ENCODE results near the gene MRPL43.

MRPL43 gene

DNA sequence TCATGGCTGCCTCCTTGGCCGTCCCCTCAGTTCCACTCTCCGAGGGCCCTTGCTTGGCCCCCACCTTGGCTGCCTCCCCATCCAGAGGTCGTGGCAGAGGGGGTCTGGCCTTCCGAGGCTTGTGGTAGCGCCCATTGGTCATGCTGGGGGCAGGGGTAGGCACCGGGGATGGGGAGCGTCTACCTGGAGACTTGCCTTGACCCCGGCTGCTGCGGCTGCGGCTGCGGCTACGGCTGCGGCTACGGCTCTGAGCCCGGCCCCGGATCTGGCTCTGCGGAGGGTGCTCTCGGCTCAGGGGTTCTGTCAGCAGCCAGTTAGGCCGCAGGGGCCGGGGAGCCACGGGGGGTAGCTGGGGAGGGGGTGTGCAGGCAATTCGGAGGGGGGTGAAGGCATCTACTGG lies 23.0 kb upstream of the MRPL43 start:
- Histone ChIP-seq H3K9me3 (ENCODE audit: control insufficient read depth in 2 of 2, low read length in 2 of 2) (no peaks in the 10 kb centered on the region), H3K27me3 (ENCODE audit: control insufficient read depth in 2 of 2, insufficient read depth in 2 of 2, low read length in 2 of 2) (no peaks in the 10 kb centered on the region), H3K4me3 (ENCODE audit: low read length in 2 of 2) (no peak overlapping the region), H3K27ac (ENCODE audit: low read depth in 2 of 2, low read length in 2 of 2) (no peak overlapping the region), H3K9ac (ENCODE audit: low read depth in 1 of 2, low read length in 2 of 2) (no peak overlapping the region), H3K36me3 (ENCODE audit: control insufficient read depth in 2 of 2, insufficient read depth in 2 of 2, low read length in 2 of 2) (peaks cover 7 to 11% of the 10 kb centered on the region in 2 donors), H3K4me1 (ENCODE audit: control insufficient read depth in 2 of 2, insufficient read depth in 2 of 2, low read length in 2 of 2) (peaks cover 4% of the 10 kb centered on the region in 2 donors)

DNA sequence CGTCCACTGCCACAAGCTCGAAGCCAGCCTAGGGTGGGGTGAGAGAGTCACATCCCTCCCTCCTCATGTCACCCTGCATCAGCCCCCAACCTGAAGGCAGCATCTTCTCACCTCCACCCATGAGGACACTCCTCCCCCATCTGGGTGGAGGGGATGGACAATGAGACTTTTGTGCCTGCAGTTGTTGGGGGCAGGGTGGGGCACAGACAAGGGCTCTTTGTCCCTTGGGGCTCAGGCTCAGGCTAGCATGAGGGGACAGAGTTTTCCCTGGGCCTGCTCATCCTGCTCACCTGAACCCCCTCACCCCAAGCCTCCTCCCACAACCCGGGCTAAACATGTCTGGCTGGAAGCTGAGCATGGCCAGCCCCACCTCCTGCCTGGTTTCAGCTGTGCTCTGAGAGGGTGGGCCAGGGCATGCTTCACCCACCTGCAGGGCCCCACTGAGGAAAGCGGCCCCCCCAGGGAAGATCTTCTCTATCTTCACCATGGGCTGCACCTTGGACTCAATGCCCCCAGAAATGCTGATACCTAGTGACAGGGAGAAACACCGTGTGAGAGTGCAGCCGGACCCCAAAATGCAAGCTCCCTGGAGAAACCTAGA lies 21.6 kb upstream of the MRPL43 start:
- Histone ChIP-seq H3K27me3 (ENCODE audit: control insufficient read depth in 2 of 2, insufficient read depth in 2 of 2, low read length in 2 of 2) (no peaks in the 10 kb centered on the region), H3K27ac (ENCODE audit: low read depth in 2 of 2, low read length in 2 of 2) (no peak overlapping the region), H3K9ac (ENCODE audit: low read depth in 1 of 2, low read length in 2 of 2) (no peak overlapping the region), H3K36me3 (ENCODE audit: control insufficient read depth in 2 of 2, insufficient read depth in 2 of 2, low read length in 2 of 2) (peaks cover 8 to 20% of the 10 kb centered on the region in 2 donors), H3K4me1 (ENCODE audit: control insufficient read depth in 2 of 2, insufficient read depth in 2 of 2, low read length in 2 of 2) (peaks cover 4% of the 10 kb centered on the region in 2 donors), H3K9me3 (ENCODE audit: control insufficient read depth in 2 of 2, low read length in 2 of 2) (no peaks in the 10 kb centered on the region), H3K4me3 (ENCODE audit: low read length in 2 of 2) (no peak overlapping the region)

DNA sequence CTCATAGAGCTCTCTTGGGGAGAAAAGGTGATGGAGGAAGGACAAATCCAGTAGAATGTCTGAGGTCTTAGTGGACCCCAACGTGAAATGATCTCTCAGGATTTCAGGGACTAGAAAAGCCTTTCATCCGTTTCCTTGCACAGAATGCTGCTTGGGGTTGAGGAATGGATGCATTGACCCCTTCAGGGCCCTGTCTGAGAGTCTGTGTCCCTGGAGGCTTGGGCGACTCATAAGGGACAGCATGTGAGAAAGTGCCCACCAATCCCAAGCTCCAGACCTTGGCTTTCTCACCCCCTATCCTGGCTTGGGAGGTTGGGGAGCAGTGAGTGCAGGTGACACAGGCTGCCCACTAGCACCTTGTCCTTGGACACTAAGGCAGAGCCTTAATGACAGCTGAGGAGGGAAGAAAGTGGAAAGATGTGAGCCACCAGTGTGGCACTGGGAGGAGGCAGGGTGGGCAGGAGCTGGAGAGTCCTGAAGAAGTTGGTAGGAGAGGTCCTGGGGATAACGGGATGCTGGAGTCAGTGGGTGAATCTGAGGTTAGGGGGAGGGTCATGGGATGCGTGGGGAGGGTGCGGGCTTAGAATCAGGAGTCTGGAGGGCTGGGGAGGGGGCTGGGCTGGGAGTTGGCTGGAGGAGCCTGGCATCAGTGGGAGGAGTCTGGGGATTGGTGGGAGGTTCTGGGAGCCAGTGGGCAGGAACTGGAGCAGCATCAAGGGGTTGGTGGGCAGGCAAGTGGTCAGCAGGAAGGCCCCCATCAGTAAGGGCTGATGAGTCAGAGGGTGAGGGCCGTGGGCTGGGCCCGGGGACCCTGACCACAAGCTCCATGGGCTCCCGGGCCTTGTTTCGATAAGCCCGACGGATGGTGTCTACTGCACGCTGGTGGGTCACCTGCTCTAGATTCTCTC lies 20.9 kb upstream of the MRPL43 start:
- H3K4me3 ChIP-seq (ENCODE audit: low read length in 2 of 2) = no peak overlapping the region
- H3K9ac ChIP-seq (ENCODE audit: low read depth in 1 of 2, low read length in 2 of 2) = no peak overlapping the region
- H3K36me3 ChIP-seq (ENCODE audit: control insufficient read depth in 2 of 2, insufficient read depth in 2 of 2, low read length in 2 of 2) = peaks cover 12 to 25% of the 10 kb centered on the region in 2 donors
- peak overlapping the region in 1 of 2 donors; percentile 17 for H3K27ac ChIP-seq (ENCODE audit: low read depth in 2 of 2, low read length in 2 of 2)
- no peaks in the 10 kb centered on the region for H3K27me3 ChIP-seq (ENCODE audit: control insufficient read depth in 2 of 2, insufficient read depth in 2 of 2, low read length in 2 of 2)
- peaks cover 3 to 4% of the 10 kb centered on the region in 2 donors for H3K4me1 ChIP-seq (ENCODE audit: control insufficient read depth in 2 of 2, insufficient read depth in 2 of 2, low read length in 2 of 2)
- H3K9me3 ChIP-seq (ENCODE audit: control insufficient read depth in 2 of 2, low read length in 2 of 2) = no peaks in the 10 kb centered on the region

DNA sequence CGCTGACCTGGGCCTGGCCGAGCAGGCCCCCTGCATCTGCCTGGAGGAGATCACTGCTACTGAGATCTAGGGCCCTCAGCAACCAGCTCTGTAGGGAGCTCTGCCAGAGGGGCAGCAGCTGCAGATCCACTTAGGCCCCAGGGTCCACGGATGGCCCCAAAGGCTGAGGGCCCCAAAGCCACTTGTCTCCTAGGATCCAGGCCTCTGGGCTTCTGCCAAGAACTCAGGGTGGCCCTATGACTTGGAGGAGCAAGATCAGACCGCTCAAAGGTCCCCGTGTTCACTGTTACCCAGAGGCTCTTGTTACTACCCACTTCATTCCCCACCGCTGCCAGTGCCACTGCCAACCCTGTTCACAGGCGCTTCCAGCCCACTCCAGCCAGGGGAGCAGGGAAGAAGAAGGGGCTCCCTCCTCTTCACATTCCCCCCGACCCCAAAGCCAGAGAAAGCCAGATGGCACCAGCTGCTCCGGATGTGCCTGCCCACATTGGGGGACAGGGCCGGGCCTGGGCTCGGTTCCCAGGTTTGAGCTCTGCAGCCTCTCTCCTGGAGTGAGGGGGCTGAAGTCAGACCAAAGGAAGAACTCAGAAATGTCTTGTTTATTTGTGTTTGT lies 19.9 kb upstream of the MRPL43 start:
- Histone ChIP-seq H3K4me1 (ENCODE audit: control insufficient read depth in 2 of 2, insufficient read depth in 2 of 2, low read length in 2 of 2) (peaks cover 0 to 6% of the 10 kb centered on the region in 2 donors), H3K4me3 (ENCODE audit: low read length in 2 of 2) (no peak overlapping the region), H3K36me3 (ENCODE audit: control insufficient read depth in 2 of 2, insufficient read depth in 2 of 2, low read length in 2 of 2) (peaks cover 16 to 31% of the 10 kb centered on the region in 2 donors), H3K27me3 (ENCODE audit: control insufficient read depth in 2 of 2, insufficient read depth in 2 of 2, low read length in 2 of 2) (no peaks in the 10 kb centered on the region), H3K9ac (ENCODE audit: low read depth in 1 of 2, low read length in 2 of 2) (no peak overlapping the region), H3K9me3 (ENCODE audit: control insufficient read depth in 2 of 2, low read length in 2 of 2) (no peaks in the 10 kb centered on the region), H3K27ac (ENCODE audit: low read depth in 2 of 2, low read length in 2 of 2) (peak overlapping the region; percentile 1 to 32)

DNA sequence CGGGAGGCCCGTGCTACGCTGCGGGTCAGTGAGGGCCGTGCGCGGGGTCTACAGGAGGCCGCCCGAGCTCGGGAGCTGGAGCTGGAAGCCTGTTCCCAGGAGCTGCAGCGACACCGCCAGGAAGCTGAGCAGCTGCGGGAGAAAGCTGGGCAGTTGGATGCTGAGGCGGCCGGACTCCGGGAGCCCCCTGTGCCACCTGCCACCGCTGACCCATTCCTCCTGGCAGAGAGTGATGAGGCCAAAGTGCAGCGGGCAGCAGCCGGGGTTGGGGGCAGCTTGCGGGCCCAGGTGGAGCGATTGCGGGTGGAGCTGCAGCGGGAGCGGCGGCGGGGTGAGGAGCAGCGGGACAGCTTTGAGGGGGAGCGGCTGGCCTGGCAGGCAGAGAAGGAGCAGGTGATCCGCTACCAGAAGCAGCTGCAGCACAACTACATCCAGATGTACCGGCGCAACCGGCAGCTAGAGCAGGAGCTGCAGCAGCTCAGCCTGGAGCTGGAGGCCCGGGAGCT lies 19.3 kb upstream of the MRPL43 start:
- peaks cover 16 to 31% of the 10 kb centered on the region in 2 donors for H3K36me3 ChIP-seq (ENCODE audit: control insufficient read depth in 2 of 2, insufficient read depth in 2 of 2, low read length in 2 of 2)
- H3K4me3 ChIP-seq (ENCODE audit: low read length in 2 of 2) = no peak overlapping the region
- peak overlapping the region in 1 of 2 donors; percentile 1 for H3K27ac ChIP-seq (ENCODE audit: low read depth in 2 of 2, low read length in 2 of 2)
- H3K9me3 ChIP-seq (ENCODE audit: control insufficient read depth in 2 of 2, low read length in 2 of 2) = no peaks in the 10 kb centered on the region
- H3K27me3 ChIP-seq (ENCODE audit: control insufficient read depth in 2 of 2, insufficient read depth in 2 of 2, low read length in 2 of 2) = no peaks in the 10 kb centered on the region
- peaks cover under 1 to 11% of the 10 kb centered on the region in 2 donors for H3K4me1 ChIP-seq (ENCODE audit: control insufficient read depth in 2 of 2, insufficient read depth in 2 of 2, low read length in 2 of 2)
- H3K9ac ChIP-seq (ENCODE audit: low read depth in 1 of 2, low read length in 2 of 2) = no peak overlapping the region

DNA sequence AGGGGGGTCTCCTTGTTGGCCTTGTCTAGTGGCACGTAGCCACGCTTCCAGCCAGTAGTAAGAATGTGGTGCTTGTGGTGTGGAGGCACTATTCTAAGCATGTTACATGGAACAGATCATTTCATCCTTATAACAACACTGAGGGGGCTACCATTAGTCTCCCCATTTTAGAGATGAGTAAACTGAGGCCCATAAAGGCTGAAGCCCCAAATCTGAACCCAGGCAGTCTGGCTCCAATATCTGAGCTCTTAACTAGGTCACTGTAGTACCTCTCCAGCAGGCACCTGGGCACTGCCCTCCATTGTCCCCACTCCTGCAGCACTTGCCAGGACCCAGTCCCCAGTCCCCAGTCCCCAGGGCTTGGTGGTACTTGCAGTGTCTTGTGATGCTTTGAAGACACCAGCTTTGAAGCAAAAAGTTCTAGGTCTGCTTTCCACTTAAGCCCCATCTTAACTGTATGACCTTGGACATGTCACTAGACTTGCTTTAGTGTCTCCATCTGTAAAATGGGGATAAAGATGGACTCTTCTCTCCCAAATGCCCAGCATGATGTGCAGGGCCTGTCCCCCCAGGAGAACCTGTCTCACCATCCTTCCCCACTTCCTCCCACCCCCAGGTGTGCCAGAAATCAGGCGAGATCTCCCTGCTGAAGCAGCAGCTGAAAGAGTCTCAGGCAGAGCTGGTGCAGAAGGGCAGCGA lies 18.7 kb upstream of the MRPL43 start:
- Histone ChIP-seq H3K4me3 (ENCODE audit: low read length in 2 of 2) (no peak overlapping the region), H3K9me3 (ENCODE audit: control insufficient read depth in 2 of 2, low read length in 2 of 2) (no peaks in the 10 kb centered on the region), H3K9ac (ENCODE audit: low read depth in 1 of 2, low read length in 2 of 2) (no peak overlapping the region), H3K27me3 (ENCODE audit: control insufficient read depth in 2 of 2, insufficient read depth in 2 of 2, low read length in 2 of 2) (no peaks in the 10 kb centered on the region), H3K4me1 (ENCODE audit: control insufficient read depth in 2 of 2, insufficient read depth in 2 of 2, low read length in 2 of 2) (peaks cover 7 to 17% of the 10 kb centered on the region in 2 donors), H3K36me3 (ENCODE audit: control insufficient read depth in 2 of 2, insufficient read depth in 2 of 2, low read length in 2 of 2) (peaks cover 16 to 31% of the 10 kb centered on the region in 2 donors), H3K27ac (ENCODE audit: low read depth in 2 of 2, low read length in 2 of 2) (no peak overlapping the region)

DNA sequence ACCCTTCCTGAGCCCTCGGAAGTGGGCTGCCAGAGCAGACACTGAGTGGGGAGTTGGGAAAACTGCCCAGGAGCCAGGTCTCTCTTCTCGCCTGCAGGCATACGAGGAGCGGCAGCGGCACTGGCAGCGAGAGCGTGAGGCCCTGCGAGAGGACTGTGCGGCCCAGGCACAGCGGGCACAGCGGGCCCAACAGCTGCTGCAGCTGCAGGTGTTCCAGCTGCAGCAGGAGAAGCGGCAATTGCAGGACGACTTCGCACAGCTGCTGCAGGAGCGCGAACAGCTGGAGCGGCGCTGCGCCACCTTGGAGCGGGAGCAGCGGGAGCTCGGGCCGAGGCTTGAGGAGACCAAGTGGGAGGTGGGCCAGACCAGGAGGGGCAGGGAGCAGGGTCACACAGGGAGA lies 18.1 kb upstream of the MRPL43 start:
- no peak overlapping the region for H3K27ac ChIP-seq (ENCODE audit: low read depth in 2 of 2, low read length in 2 of 2)
- H3K9ac ChIP-seq (ENCODE audit: low read depth in 1 of 2, low read length in 2 of 2) = no peak overlapping the region
- peaks cover 16 to 31% of the 10 kb centered on the region in 2 donors for H3K36me3 ChIP-seq (ENCODE audit: control insufficient read depth in 2 of 2, insufficient read depth in 2 of 2, low read length in 2 of 2)

DNA sequence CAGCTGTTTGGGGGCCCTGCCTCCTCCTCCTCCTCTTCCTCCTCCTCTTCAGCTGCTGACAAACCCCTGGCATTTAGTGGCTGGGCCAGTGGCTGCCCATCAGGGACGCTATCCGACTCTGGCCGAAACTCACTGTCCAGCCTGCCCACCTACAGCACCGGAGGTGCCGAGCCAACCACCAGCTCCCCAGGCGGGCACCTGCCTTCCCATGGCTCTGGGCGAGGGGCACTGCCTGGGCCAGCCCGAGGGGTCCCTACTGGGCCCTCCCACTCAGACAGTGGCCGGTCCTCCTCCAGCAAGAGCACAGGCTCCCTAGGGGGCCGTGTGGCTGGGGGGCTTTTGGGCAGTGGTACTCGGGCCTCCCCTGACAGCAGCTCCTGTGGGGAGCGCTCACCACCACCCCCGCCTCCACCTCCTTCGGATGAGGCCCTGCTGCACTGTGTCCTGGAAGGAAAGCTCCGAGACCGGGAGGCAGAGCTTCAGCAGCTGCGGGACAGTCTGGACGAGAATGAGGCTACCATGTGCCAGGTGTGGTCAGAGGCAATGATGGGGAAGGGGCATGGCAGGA lies 16.4 kb upstream of the MRPL43 start:
- H3K9ac ChIP-seq (ENCODE audit: low read depth in 1 of 2, low read length in 2 of 2) = no peak overlapping the region
- H3K9me3 ChIP-seq (ENCODE audit: control insufficient read depth in 2 of 2, low read length in 2 of 2) = no peaks in the 10 kb centered on the region
- H3K36me3 ChIP-seq (ENCODE audit: control insufficient read depth in 2 of 2, insufficient read depth in 2 of 2, low read length in 2 of 2) = peaks cover 16 to 31% of the 10 kb centered on the region in 2 donors
- no peak overlapping the region for H3K27ac ChIP-seq (ENCODE audit: low read depth in 2 of 2, low read length in 2 of 2)
- no peak overlapping the region for H3K4me3 ChIP-seq (ENCODE audit: low read length in 2 of 2)
- no peaks in the 10 kb centered on the region for H3K27me3 ChIP-seq (ENCODE audit: control insufficient read depth in 2 of 2, insufficient read depth in 2 of 2, low read length in 2 of 2)
- H3K4me1 ChIP-seq (ENCODE audit: control insufficient read depth in 2 of 2, insufficient read depth in 2 of 2, low read length in 2 of 2) = peaks cover 13 to 29% of the 10 kb centered on the region in 2 donors

More for the DNA sequence above, 18.1 kb upstream of the MRPL43 start:
- peaks cover 10 to 22% of the 10 kb centered on the region in 2 donors for H3K4me1 ChIP-seq (ENCODE audit: control insufficient read depth in 2 of 2, insufficient read depth in 2 of 2, low read length in 2 of 2)
- H3K9me3 ChIP-seq (ENCODE audit: control insufficient read depth in 2 of 2, low read length in 2 of 2) = no peaks in the 10 kb centered on the region
- no peaks in the 10 kb centered on the region for H3K27me3 ChIP-seq (ENCODE audit: control insufficient read depth in 2 of 2, insufficient read depth in 2 of 2, low read length in 2 of 2)
- no peak overlapping the region for H3K4me3 ChIP-seq (ENCODE audit: low read length in 2 of 2)

DNA sequence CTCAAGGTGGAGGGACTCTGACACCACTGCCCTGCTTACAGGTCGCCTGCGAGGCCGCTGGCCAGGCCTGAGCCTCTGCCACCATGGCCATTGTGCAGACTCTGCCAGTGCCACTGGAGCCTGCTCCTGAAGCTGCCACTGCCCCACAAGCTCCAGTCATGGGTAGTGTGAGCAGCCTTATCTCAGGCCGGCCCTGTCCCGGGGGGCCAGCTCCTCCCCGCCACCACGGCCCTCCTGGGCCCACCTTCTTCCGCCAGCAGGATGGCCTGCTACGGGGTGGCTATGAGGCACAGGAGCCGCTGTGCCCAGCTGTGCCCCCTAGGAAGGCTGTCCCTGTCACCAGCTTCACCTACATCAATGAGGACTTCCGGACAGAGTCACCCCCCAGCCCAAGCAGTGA lies 15.2 kb upstream of the MRPL43 start:
- Histone ChIP-seq H3K27ac (ENCODE audit: low read depth in 2 of 2, low read length in 2 of 2) (no peak overlapping the region), H3K4me1 (ENCODE audit: control insufficient read depth in 2 of 2, insufficient read depth in 2 of 2, low read length in 2 of 2) (peaks cover 20 to 34% of the 10 kb centered on the region in 2 donors), H3K9ac (ENCODE audit: low read depth in 1 of 2, low read length in 2 of 2) (no peak overlapping the region), H3K27me3 (ENCODE audit: control insufficient read depth in 2 of 2, insufficient read depth in 2 of 2, low read length in 2 of 2) (no peaks in the 10 kb centered on the region), H3K9me3 (ENCODE audit: control insufficient read depth in 2 of 2, low read length in 2 of 2) (no peaks in the 10 kb centered on the region), H3K4me3 (ENCODE audit: low read length in 2 of 2) (no peak overlapping the region), H3K36me3 (ENCODE audit: control insufficient read depth in 2 of 2, insufficient read depth in 2 of 2, low read length in 2 of 2) (peaks cover 16 to 31% of the 10 kb centered on the region in 2 donors)

Data from mucosa of rectum (tissue), 2 donors.